Left lung (tissue), 10 donors: ENCODE data around the gene NTF3. TPM values are rescaled to one million over a fixed set of nuclear protein-coding genes. Genes with fewer than 3 reads are reported as not detected.

Source experiments
- ATAC-seq: fragments of 200-7000 bp; cut with Tn5 transposase; one replicate; pipeline ENCODE4 v1.9.1; 2020; ENCODE audit warnings: moderate library complexity
- DNase-seq, 4 donors: peaks; one replicate each; pipeline ENCODE4 v3.0.0-alpha.2; 2013 to 2020
- H3K27ac ChIP-seq, 2 donors: fragments of 200-600 bp; sonication (generic) in 1 of 2; one replicate each; pipeline versions ENCODE4 v1.5.0 to v1.8.0; 2020 to 2021
- H3K27me3 ChIP-seq, 2 donors: fragments of 200-600 bp; sonication (generic) in 1 of 2; one replicate each; pipeline versions ENCODE4 v1.5.0 to v1.8.0; 2020 to 2021
- H3K36me3 ChIP-seq, 2 donors: fragments of 200-600 bp; sonication (generic) in 1 of 2; one replicate each; pipeline versions ENCODE4 v1.5.0 to v1.8.0; 2020 to 2021
- H3K4me1 ChIP-seq, 2 donors: fragments of 200-600 bp; one replicate each; pipeline ENCODE4 v1.8.0; 2021
- H3K4me3 ChIP-seq, 2 donors: fragments of 200-600 bp; sonication (generic) in 1 of 2; one replicate each; pipeline versions ENCODE4 v1.5.0 to v1.8.0; 2020 to 2021; ENCODE audit warnings: mild to moderate bottlenecking in 1 of 2
- H3K9me3 ChIP-seq, 2 donors: fragments of 200-600 bp; sonication (generic) in 1 of 2; one replicate each; pipeline versions ENCODE4 v1.5.0 to v1.8.0; 2020 to 2021
- intact Hi-C, 2 donors: fragments of 100-400 bp; cut with DNase I; formaldehyde crosslinking; loops; one replicate each; pipeline versions ENCODE4 v1.11.2 to v1.14.2; 2022
- polyA plus RNA-seq, 6 donors: library from polyadenylated mRNA; unstranded; fragments of 120-200 nt; gene quantifications; one replicate each; pipeline ENCODE4 v1.2.1, GENCODE V29; 2013; ENCODE audit not compliant: insufficient read length in 6 of 6
- total RNA-seq, 2 donors: library from RNA; stranded (reverse); fragmentation: NEBNext Ultra II Directional; extraction: Animal tissue kit (Norgen Biotek cat#: 25700); gene quantifications; one replicate each; pipeline ENCODE4 v1.2.1, GENCODE V29; 2021
- TF ChIP-seq, protein P1 (sequence below), 2 donors: fragments of 200-600 bp; sonication (generic) in 1 of 2; IDR thresholded peaks; one replicate each; pipeline versions ENCODE4 v1.5.0 to v1.8.0; 2021; ENCODE audit warnings: antibody characterized with exemption in 2 of 2
- donor health status: DM: no; HTN: yes; CAD: no.
- donor health status: DM: no; HTN: no; CAD: no.

NTF3 gene
- total and polyA plus RNA-seq, 8 donors, result 0.35 to 5.1 (median 2.8) TPM

DNA sequence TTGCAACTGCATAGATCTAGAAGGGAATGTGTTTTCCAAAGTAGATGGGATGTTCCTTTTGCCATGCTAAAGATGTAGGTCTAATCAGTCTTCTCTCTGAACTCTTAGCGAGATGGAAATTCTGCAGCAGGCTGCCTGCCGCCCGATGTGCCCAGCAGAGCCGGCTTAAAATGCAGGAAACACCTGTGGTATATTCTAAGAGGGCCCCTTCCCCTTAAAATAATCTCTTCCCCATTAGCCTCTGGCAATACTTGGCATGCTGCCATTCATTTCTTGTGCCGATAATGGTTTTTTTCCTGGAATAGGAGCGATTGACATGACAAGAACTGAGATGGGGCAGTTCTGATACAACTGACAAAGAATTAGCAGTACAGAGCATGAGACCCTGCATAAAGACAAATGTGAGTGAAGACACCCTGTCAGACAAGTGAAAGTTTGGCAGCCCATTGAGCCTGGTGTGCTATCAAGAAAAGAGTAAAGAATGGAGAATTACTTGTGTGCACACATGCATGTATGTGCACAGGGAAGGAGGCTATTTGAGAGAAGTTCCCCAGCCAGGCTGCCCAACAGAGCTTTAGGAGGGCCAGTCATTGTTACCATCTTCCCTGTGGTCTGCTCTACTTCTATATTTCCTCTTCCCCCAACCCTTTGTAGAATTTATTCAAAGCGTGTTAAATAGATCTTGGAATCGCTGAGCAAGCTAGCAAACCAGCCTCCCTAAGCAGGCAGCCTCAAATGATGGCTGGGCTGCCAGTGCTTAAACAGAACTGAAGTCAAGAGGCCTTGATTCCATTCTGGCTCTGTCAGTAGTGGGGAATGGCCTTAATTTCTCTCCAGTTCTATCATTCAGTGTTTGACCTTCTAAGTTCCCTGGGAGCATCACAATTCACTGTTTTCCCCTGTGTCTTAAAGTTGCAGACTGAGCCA, 29.6 kb upstream of the NTF3 start:
- TF ChIP-seq, protein P1, sequence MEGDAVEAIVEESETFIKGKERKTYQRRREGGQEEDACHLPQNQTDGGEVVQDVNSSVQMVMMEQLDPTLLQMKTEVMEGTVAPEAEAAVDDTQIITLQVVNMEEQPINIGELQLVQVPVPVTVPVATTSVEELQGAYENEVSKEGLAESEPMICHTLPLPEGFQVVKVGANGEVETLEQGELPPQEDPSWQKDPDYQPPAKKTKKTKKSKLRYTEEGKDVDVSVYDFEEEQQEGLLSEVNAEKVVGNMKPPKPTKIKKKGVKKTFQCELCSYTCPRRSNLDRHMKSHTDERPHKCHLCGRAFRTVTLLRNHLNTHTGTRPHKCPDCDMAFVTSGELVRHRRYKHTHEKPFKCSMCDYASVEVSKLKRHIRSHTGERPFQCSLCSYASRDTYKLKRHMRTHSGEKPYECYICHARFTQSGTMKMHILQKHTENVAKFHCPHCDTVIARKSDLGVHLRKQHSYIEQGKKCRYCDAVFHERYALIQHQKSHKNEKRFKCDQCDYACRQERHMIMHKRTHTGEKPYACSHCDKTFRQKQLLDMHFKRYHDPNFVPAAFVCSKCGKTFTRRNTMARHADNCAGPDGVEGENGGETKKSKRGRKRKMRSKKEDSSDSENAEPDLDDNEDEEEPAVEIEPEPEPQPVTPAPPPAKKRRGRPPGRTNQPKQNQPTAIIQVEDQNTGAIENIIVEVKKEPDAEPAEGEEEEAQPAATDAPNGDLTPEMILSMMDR (IDR thresholded peaks at IDR 0.05), result no peak
- H3K4me1 ChIP-seq, result no peaks in the 10 kb centered on the region
- ATAC-seq (no peak), DNase-seq (no peak)
- no peak overlapping the region for H3K27ac ChIP-seq
- intact Hi-C loops, result no loop called here
- peaks cover 0 to 9% of the 10 kb centered on the region in 2 donors for H3K27me3 ChIP-seq
- H3K9me3 ChIP-seq, result no peaks in the 10 kb centered on the region
- H3K4me3 ChIP-seq, result no peak overlapping the region
- no peaks in the 10 kb centered on the region for H3K36me3 ChIP-seq

DNA sequence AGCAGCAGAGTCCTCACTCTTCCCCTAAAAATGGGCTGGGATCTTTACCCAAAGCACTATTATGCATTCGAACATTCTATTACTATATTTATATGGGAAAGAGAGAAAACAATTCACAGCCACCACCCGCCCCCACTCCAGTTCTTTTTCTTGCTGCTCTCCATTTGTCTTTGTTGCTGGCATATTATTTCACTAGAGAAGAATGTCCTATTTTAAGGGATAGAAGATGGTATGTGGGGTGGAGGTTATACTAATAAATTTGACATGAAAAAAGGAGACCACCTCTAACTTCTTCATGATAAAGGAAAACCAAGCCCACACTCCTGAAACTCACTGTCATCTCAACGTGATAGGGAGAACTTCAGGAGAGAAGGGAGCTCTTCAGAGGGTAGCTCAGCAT, 28.5 kb upstream of the NTF3 start:
- no peaks in the 10 kb centered on the region for H3K4me1 ChIP-seq
- intact Hi-C loops, result no loop called here
- H3K4me3 ChIP-seq, result no peak overlapping the region
- no peaks in the 10 kb centered on the region for H3K36me3 ChIP-seq
- DNase-seq, result no peak
- H3K27ac ChIP-seq, result no peak overlapping the region
- TF ChIP-seq, protein P1 (IDR thresholded peaks at IDR 0.05), result no peak
- H3K9me3 ChIP-seq, result no peaks in the 10 kb centered on the region
- peaks cover 0 to 9% of the 10 kb centered on the region in 2 donors for H3K27me3 ChIP-seq
- no peak for ATAC-seq

DNA sequence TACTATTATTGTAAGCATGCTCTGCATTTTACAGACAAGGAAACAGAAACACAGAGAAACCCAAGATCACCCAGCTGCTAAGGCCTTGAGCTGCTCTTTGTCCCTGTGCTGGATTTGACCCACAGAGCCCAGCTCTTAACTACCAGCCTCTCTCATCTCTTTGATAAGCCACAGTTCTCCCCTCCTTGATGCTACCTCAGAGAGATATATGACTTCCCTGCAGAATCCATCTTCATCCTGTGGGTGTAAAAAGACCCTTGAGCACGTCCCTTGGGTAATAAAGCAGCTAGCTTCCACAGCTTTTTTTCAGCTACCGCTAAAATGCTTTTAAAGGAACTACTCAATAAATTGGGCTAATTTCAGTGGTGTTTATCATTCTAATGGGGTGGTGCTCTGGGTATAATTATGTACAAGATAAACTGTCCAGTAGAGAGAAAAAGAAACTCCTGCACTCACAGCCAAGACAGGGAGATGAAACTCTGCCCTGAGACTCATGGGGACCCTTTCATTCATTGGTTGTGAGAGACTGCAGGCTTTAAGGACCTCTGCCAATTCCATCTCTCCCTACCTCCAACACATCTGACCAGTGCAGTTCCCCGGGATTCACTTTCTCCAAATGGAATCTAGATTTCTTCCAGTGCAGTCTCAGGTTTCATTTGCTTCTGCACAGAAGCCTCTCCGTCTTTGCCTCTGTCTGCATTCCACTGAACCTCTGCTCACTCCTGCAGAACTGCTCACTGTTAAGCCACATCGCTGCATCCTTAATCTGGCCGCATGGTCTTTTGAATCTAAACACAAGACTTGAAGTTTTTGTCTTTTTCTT, 24.7 kb upstream of the NTF3 start:
- Histone ChIP-seq H3K36me3 (no peaks in the 10 kb centered on the region), H3K4me1 (no peaks in the 10 kb centered on the region), H3K27ac (no peak overlapping the region), H3K4me3 (no peak overlapping the region), H3K27me3 (peaks cover 0 to 4% of the 10 kb centered on the region in 2 donors), H3K9me3 (peaks cover 0 to 10% of the 10 kb centered on the region in 2 donors)
- TF ChIP-seq, protein P1 (IDR thresholded peaks at IDR 0.05), result no peak
- intact Hi-C loops, result no loop called here
- DNase-seq (no peak), ATAC-seq (no peak)

DNA sequence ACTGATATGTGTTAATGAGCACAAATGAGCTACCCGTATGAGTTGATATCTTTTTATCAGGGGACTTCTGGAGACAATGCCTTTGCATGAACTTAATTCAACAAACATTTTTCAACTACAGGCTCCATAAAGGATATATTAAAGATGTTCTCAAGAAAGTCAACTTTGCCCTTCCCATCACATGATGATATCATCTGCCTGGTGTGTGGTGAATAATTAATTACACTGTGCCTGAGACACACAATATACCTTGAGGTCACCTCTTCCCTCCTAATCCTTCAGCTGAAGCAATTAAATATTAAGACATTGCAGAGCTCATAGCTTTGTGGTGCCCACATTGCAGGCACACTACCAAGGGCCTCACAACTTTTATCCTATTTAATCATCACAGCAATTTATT, 22.3 kb upstream of the NTF3 start:
- TF ChIP-seq, protein P1 (IDR thresholded peaks at IDR 0.05), result no peak
- H3K27ac ChIP-seq, result no peak overlapping the region
- no peak for DNase-seq
- no peaks in the 10 kb centered on the region for H3K36me3 ChIP-seq
- no peak overlapping the region for H3K4me3 ChIP-seq
- H3K4me1 ChIP-seq, result no peaks in the 10 kb centered on the region
- intact Hi-C loops, result loop anchor here in 1 of 2 donors (10.0 kb wide), 1 partner anchor 205 kb away; no protein-coding TSS in a partner anchor
- no peak for ATAC-seq
- peaks cover 0 to 10% of the 10 kb centered on the region in 2 donors for H3K9me3 ChIP-seq
- no peaks in the 10 kb centered on the region for H3K27me3 ChIP-seq

DNA sequence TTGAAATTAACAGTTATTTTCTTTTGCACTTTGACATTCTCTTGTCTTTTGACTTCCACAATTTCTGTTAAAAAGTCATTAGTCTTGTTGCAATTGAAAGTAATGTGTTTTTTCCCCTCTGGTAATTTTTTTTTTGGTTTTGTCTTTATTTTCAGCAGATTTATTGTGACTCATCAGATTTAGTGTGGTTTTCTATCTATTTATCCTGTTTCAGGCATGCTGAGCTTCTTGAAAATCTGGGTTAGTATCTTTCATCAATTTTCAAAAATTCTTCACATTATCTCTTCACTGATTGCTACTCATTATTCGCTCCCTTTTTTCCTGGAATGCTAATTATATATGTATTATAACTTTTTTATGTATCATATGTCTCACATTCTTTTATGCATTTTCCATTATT, 15.3 kb upstream of the NTF3 start:
- Histone ChIP-seq H3K27ac (no peak overlapping the region), H3K36me3 (no peaks in the 10 kb centered on the region), H3K9me3 (peaks cover 0 to 6% of the 10 kb centered on the region in 2 donors), H3K4me3 (no peak overlapping the region), H3K27me3 (peaks cover 0 to 3% of the 10 kb centered on the region in 2 donors), H3K4me1 (no peaks in the 10 kb centered on the region)
- intact Hi-C loops, result loop anchor here in 1 of 2 donors (10.0 kb wide), 1 partner anchor 212 kb away; no protein-coding TSS in a partner anchor
- ATAC-seq (no peak), DNase-seq (no peak)
- TF ChIP-seq, protein P1 (IDR thresholded peaks at IDR 0.05), result no peak
